ENCODE data around the gene PRR20B. TPM values are rescaled to one million over a fixed set of nuclear protein-coding genes. Genes with fewer than 3 reads are reported as not detected.
"Not testable (repeated sequence)": the region's sequence is repeated elsewhere in the genome, so short reads cannot be mapped to it uniquely, and the experiment has no call there.

Gene PRR20B
- total RNA-seq, result not detected
- not detected for polyA plus RNA-seq

- not testable (repeated sequence) for DNase-seq (ENCODE audit: low spot score); H3K9me3 ChIP-seq (ENCODE audit: control insufficient read depth in 4 of 4, low read length in 3 of 4); H3K4me1 ChIP-seq (ENCODE audit: control insufficient read depth in 4 of 4, insufficient read depth in 4 of 4, low read length in 3 of 4); H3K27ac ChIP-seq (ENCODE audit: low read depth in 1 of 2, low read length in 2 of 2); H3K9ac ChIP-seq (ENCODE audit: low read depth in 1 of 2, low read length in 2 of 2); H3K36me3 ChIP-seq (ENCODE audit: control insufficient read depth in 4 of 4, insufficient read depth in 3 of 4, low read depth in 1 of 4, low read length in 3 of 4); H3K4me3 ChIP-seq (ENCODE audit: low read depth in 1 of 3, low read length in 3 of 3); H3K27me3 ChIP-seq (ENCODE audit: control insufficient read depth in 4 of 4, insufficient read depth in 4 of 4, low read length in 3 of 4)
- no CpG with 5 or more reads among the region's 22 CpGs for WGBS
Measured at GRCh38 chr13:57147188-57147587, at the start of gene PRR20B. Gene PRR20B, plus strand, starts transcription at chr13:57147488. Its CDS starts 387 bp downstream, at chr13:57147875.

GRCh38 chr13:57114945-57115344 is 32.3 kb upstream of the PRR20B start:
- Histone ChIP-seq H3K36me3 (ENCODE audit: control insufficient read depth in 4 of 4, insufficient read depth in 3 of 4, low read depth in 1 of 4, low read length in 3 of 4) (no peaks in the 10 kb centered on the region), H3K27me3 (ENCODE audit: control insufficient read depth in 4 of 4, insufficient read depth in 4 of 4, low read length in 3 of 4) (no peaks in the 10 kb centered on the region), H3K9me3 (ENCODE audit: control insufficient read depth in 4 of 4, low read length in 3 of 4) (no peaks in the 10 kb centered on the region), H3K4me1 (ENCODE audit: control insufficient read depth in 4 of 4, insufficient read depth in 4 of 4, low read length in 3 of 4) (no peaks in the 10 kb centered on the region), H3K27ac (ENCODE audit: low read depth in 1 of 2, low read length in 2 of 2) (no peak overlapping the region), H3K4me3 (ENCODE audit: low read depth in 1 of 3, low read length in 3 of 3) (no peak overlapping the region), H3K9ac (ENCODE audit: low read depth in 1 of 2, low read length in 2 of 2) (no peak overlapping the region)
- no peak for TF ChIP-seq FOXA2 (IDR thresholded peaks at IDR 0.05)
- TF ChIP-seq NR2F2 (IDR thresholded peaks at IDR 0.05), result no peak
- TF ChIP-seq REST (IDR thresholded peaks at IDR 0.05), result no peak
- no peak for TF ChIP-seq ATF3 (IDR thresholded peaks at IDR 0.05)
- no peak for TF ChIP-seq RAD21 (IDR thresholded peaks at IDR 0.05)
- peak in 1 of 2 donors; percentile 13 for TF ChIP-seq HNF4A (conservative IDR thresholded peaks at IDR 0.05)
- no peak for TF ChIP-seq RXRA (IDR thresholded peaks at IDR 0.05)
- no peak for TF ChIP-seq JUND (IDR thresholded peaks at IDR 0.05)
- WGBS, result 76% methylated on average over 4 of the region's 4 CpGs
- no peak for DNase-seq (ENCODE audit: low spot score)

- no peak for DNase-seq (ENCODE audit: low spot score)
- H3K9me3 ChIP-seq (ENCODE audit: control insufficient read depth in 4 of 4, low read length in 3 of 4), result no peaks in the 10 kb centered on the region
- peak overlapping the region in 1 of 2 donors; percentile 72 for H3K27ac ChIP-seq (ENCODE audit: low read depth in 1 of 2, low read length in 2 of 2)
- H3K36me3 ChIP-seq (ENCODE audit: control insufficient read depth in 4 of 4, insufficient read depth in 3 of 4, low read depth in 1 of 4, low read length in 3 of 4), result no peaks in the 10 kb centered on the region
- H3K4me3 ChIP-seq (ENCODE audit: low read depth in 1 of 3, low read length in 3 of 3), result no peak overlapping the region
- peaks cover 0 to 7% (median 3%) of the 10 kb centered on the region in 4 donors for H3K4me1 ChIP-seq (ENCODE audit: control insufficient read depth in 4 of 4, insufficient read depth in 4 of 4, low read length in 3 of 4)
- no peaks in the 10 kb centered on the region for H3K27me3 ChIP-seq (ENCODE audit: control insufficient read depth in 4 of 4, insufficient read depth in 4 of 4, low read length in 3 of 4)
- H3K9ac ChIP-seq (ENCODE audit: low read depth in 1 of 2, low read length in 2 of 2), result no peak overlapping the region
- WGBS, result 16% methylated on average over 1 of the region's 1 CpG
- no peak for TF ChIP-seq NR2F2 (IDR thresholded peaks at IDR 0.05)
- no peak for TF ChIP-seq FOXA1 (IDR thresholded peaks at IDR 0.05)
- peak; percentile 47 to 56 for TF ChIP-seq RAD21 (IDR thresholded peaks at IDR 0.05)
- peak; percentile 17 to 64 for TF ChIP-seq JUND (IDR thresholded peaks at IDR 0.05)
- peak; percentile 27 to 60 for TF ChIP-seq HNF4A (conservative IDR thresholded peaks at IDR 0.05)
- no peak for TF ChIP-seq TAF1 (conservative IDR thresholded peaks at IDR 0.05)
- peak; percentile 42 to 69 for TF ChIP-seq RXRA (IDR thresholded peaks at IDR 0.05)
- TF ChIP-seq CTCF (IDR thresholded peaks at IDR 0.05; ENCODE audit: low read depth, low read length, missing input control), result no peak
- no peak for TF ChIP-seq REST (IDR thresholded peaks at IDR 0.05)
- peak; percentile 77 for TF ChIP-seq ZBTB33 (IDR thresholded peaks at IDR 0.05)
- peak; percentile 88 for TF ChIP-seq YY1 (IDR thresholded peaks at IDR 0.05)
- peak; percentile 21 for TF ChIP-seq ATF3 (IDR thresholded peaks at IDR 0.05)
- peak; percentile 6 for TF ChIP-seq FOXA2 (IDR thresholded peaks at IDR 0.05)
- no peak for TF ChIP-seq HNF4G (IDR thresholded peaks at IDR 0.05)
- TF ChIP-seq SP1 (IDR thresholded peaks at IDR 0.05), result peak; percentile 57
- TF ChIP-seq MAX (IDR thresholded peaks at IDR 0.05), result no peak
Measured at GRCh38 chr13:57123681-57124080, 23.6 kb upstream of the PRR20B start.

Measured in liver (tissue), 9 donors.